CD4-positive, alpha-beta T cell treated with Interferon gamma for 1 hour (primary cell): ENCODE data around the gene GLYR1.
"Not testable (repeated sequence)": the region's sequence is repeated elsewhere in the genome, so short reads cannot be mapped to it uniquely, and the experiment has no call there.

Experiments
- DNase-seq: peaks from one replicate; pipeline ENCODE4 v3.0.0-alpha.2; 2020

GLYR1 gene

GRCh38 chr16:4846901-4847773 lies at the start of gene GLYR1, which contains the start of gene UBN1:
Gene GLYR1, minus strand, starts transcription at chr16:4847288. Its CDS starts 23 bp downstream, at chr16:4847265.
Gene UBN1, plus strand, starts transcription at chr16:4847481. Its CDS starts 5,437 bp downstream, at chr16:4852918.
- DNase-seq = peak; percentile 98

GRCh38 chr16:4896761-4897160 lies 49.7 kb upstream of the GLYR1 start:
- DNase-seq = not testable (repeated sequence)

- DNase-seq = no peak
These were observed 48.3 kb upstream of the GLYR1 start for GRCh38 chr16:4895366-4895765.

- DNase-seq = no peak
These were observed 47.4 kb upstream of the GLYR1 start for GRCh38 chr16:4894276-4895150.

GRCh38 chr16:4893103-4893862 lies 46.2 kb upstream of the GLYR1 start:
- no peak for DNase-seq

- no peak for DNase-seq
These were observed 45.4 kb upstream of the GLYR1 start for GRCh38 chr16:4892361-4893102.

GRCh38 chr16:4891886-4892216 lies 44.8 kb upstream of the GLYR1 start:
- DNase-seq = no peak

GRCh38 chr16:4891097-4891885 lies 44.2 kb upstream of the GLYR1 start:
- no peak for DNase-seq

- DNase-seq = no peak
These were observed 43.6 kb upstream of the GLYR1 start for GRCh38 chr16:4890686-4891085.

GRCh38 chr16:4890026-4890425 lies 42.9 kb upstream of the GLYR1 start:
- no peak for DNase-seq

- DNase-seq = no peak
These were observed 41.5 kb upstream of the GLYR1 start for GRCh38 chr16:4888428-4889135.

- DNase-seq = no peak
These were observed 39.1 kb upstream of the GLYR1 start for GRCh38 chr16:4886151-4886550.

GRCh38 chr16:4884972-4885874 lies 38.1 kb upstream of the GLYR1 start:
- no peak for DNase-seq

- DNase-seq = no peak
These were observed 37.1 kb upstream of the GLYR1 start for GRCh38 chr16:4884209-4884608.

- no peak for DNase-seq
These were observed 36.4 kb upstream of the GLYR1 start for GRCh38 chr16:4883501-4883900.

GRCh38 chr16:4882633-4883285 lies 35.7 kb upstream of the GLYR1 start:
- no peak for DNase-seq

- DNase-seq = no peak
These were observed 35.0 kb upstream of the GLYR1 start for GRCh38 chr16:4882000-4882632.

GRCh38 chr16:4880006-4880580 lies 33.0 kb upstream of the GLYR1 start:
- DNase-seq = no peak
